GM12878 (cell line): Measurements from ENCODE around the gene FAM162A. TPM values are rescaled to one million over a fixed set of nuclear protein-coding genes. Genes with fewer than 3 reads are reported as not detected.

Source experiments
- BCLAF1 ChIP-seq: fragments of 450-650 bp; IDR thresholded peaks from 2 replicates; pipeline ENCODE4 v1.6.1; 2017; ENCODE audit warnings: antibody characterized with exemption, mild to moderate bottlenecking, moderate library complexity
- BMI1 ChIP-seq: fragments of 450-650 bp; IDR thresholded peaks from 2 replicates; pipeline ENCODE4 v1.6.1; 2016; ENCODE audit warnings: mild to moderate bottlenecking, moderate library complexity, borderline replicate concordance
- CHD1 ChIP-seq: IDR thresholded peaks from 2 replicates; pipeline ENCODE4 v1.6.1; 2012; ENCODE audit warnings: low read depth, low read length, improper control_type of control experiment
- CHD2 ChIP-seq: IDR thresholded peaks from 2 replicates; pipeline ENCODE4 v1.6.1; 2011; ENCODE audit warnings: low read depth, low read length, improper control_type of control experiment, borderline replicate concordance
- FOS ChIP-seq: IDR thresholded peaks from 3 replicates; pipeline ENCODE4 v1.6.1; 2011; ENCODE audit warnings: borderline replicate concordance; ENCODE audit not compliant: insufficient read length; ENCODE audit errors: extremely low read depth
- FOXK2 ChIP-seq: fragments of 450-650 bp; IDR thresholded peaks from 2 replicates; pipeline ENCODE4 v1.6.1; 2017; ENCODE audit warnings: mild to moderate bottlenecking, moderate library complexity
- HDGF ChIP-seq: fragments of 450-650 bp; IDR thresholded peaks from 2 replicates; pipeline ENCODE4 v1.6.1; 2016; ENCODE audit warnings: antibody characterized with exemption
- LARP7 ChIP-seq: fragments of 450-650 bp; IDR thresholded peaks from 2 replicates; pipeline ENCODE4 v1.6.1; 2017; ENCODE audit warnings: mild to moderate bottlenecking
- MXI1 ChIP-seq: fragments of 150-350 bp; IDR thresholded peaks from 2 replicates; pipeline ENCODE4 v1.6.1; 2011; ENCODE audit warnings: low read depth, mild to moderate bottlenecking, inconsistent platforms, low read length, improper control_type of control experiment
- NFIC ChIP-seq: IDR thresholded peaks from 2 replicates; pipeline ENCODE4 v1.6.1; 2012; ENCODE audit warnings: low read depth, mild to moderate bottlenecking, inconsistent platforms, low read length, moderate library complexity
- NR2F1 ChIP-seq: fragments of 450-650 bp; conservative IDR thresholded peaks from 2 replicates; pipeline ENCODE4 v1.6.1; 2017; ENCODE audit warnings: mild to moderate bottlenecking
- RELB ChIP-seq: fragments of 450-650 bp; IDR thresholded peaks from 2 replicates; pipeline ENCODE4 v1.6.1; 2017; ENCODE audit warnings: low read depth, mild to moderate bottlenecking, moderate library complexity
- SMARCA5 ChIP-seq: fragments of 450-650 bp; IDR thresholded peaks from 2 replicates; pipeline ENCODE4 v1.6.1; 2017; ENCODE audit warnings: mild to moderate bottlenecking
- SPI1 ChIP-seq: IDR thresholded peaks from 2 replicates; pipeline ENCODE4 v1.6.1; 2011; ENCODE audit warnings: low read depth, mild to moderate bottlenecking, low read length, moderate library complexity, borderline replicate concordance; ENCODE audit not compliant: insufficient read depth
- ZBED1 ChIP-seq: IDR thresholded peaks from 2 replicates; pipeline ENCODE4 v1.6.1; 2016; ENCODE audit warnings: borderline replicate concordance
- ZSCAN29 ChIP-seq: fragments of 450-650 bp; IDR thresholded peaks from 2 replicates; pipeline ENCODE4 v1.6.1; 2017; ENCODE audit warnings: mild to moderate bottlenecking, moderate library complexity
- polyA plus RNA-seq, 11 experiments: library from polyadenylated mRNA; depleted of rRNA in 4 of 11; unstranded in 6 of 11; stranded (reverse) in 5 of 11; fragments of >200 nt; fragmentation: Nextera tagmentation in 4 of 11; fragmentation: Illumina TruSeq in 1 of 11; extraction: Ambion mirVana in 4 of 11; extraction: Trizol in 1 of 11; gene quantifications; 1 replicate in 1 of 11; 2 replicates in 10 of 11; pipeline versions ENCODE4 v1.2.1 to v1.2.3, GENCODE V29; 2011 to 2016; ENCODE audit warnings: inconsistent platforms in 2 of 11, missing spikeins in 2 of 11, low read depth in 1 of 11
- total RNA-seq, 4 experiments: library from RNA; depleted of rRNA in 3 of 4; stranded (reverse); fragments of >200 nt in 3 of 4; fragmentation: Illumina TruSeq in 1 of 4; extraction: Trizol in 1 of 4; gene quantifications; 2 replicates each; pipeline versions ENCODE4 v1.2.1 to v1.2.3, GENCODE V29; 2013 to 2021
- TF ChIP-seq, protein P1 (sequence below): fragments of 450-650 bp; formaldehyde crosslinking; IDR thresholded peaks from 2 replicates; pipeline ENCODE4 v1.4.0; 2020; ENCODE audit warnings: mild to moderate bottlenecking, moderate library complexity
- TF ChIP-seq, protein P2 (sequence below): IDR thresholded peaks from 2 replicates; pipeline ENCODE4 v1.6.1; 2012; ENCODE audit warnings: mild to moderate bottlenecking, low read depth, low read length

Gene FAM162A
- total and polyA plus RNA-seq, 10 of the 15 experiments (the other 5 are each of a cell fraction or from before 2014, with no cell fraction given): 59.2 to 346 (median 149) TPM

DNA sequence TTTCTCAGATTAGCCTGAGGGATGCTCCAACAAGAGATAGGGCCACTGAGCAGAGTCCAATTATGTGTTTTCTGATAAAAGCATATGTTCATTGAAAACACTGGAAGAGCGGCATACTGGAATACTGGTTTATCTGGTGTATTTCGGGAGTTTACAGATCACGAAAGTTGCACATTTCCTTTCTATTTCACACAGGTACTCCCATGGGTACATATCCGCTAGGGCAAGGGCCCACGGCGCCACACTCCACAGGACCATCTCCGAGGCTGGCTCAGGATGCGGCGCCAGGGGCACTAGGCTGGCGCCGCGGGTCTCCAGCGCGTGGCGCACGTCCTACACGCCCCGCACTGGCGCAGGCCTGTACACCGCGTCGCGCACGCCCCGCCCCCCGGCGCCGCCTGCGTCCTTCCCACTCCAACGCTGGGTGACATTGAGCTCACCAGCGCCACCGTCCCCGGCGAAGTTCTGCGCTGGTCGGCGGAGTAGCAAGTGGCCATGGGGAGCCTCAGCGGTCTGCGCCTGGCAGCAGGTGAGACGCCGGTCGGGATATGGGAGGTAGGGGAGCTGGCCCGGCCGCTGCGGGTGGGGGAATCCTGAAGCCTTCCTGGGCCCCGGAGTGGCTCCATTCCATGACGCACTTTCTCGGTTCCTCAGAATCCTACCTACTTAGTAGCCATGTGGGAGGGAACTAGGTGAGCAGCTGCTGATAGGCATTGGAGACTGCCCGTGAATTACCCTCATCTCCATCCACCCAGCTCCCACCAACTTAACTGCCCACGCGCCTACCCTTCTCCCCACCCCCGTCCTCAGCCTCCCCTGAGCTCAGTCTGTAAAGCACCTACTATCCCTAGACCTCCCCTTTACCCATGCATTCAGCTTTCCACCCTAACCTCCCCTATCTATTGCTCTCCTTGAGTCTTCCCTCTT is at the start of gene FAM162A (continued):
- TF ChIP-seq, protein P1, sequence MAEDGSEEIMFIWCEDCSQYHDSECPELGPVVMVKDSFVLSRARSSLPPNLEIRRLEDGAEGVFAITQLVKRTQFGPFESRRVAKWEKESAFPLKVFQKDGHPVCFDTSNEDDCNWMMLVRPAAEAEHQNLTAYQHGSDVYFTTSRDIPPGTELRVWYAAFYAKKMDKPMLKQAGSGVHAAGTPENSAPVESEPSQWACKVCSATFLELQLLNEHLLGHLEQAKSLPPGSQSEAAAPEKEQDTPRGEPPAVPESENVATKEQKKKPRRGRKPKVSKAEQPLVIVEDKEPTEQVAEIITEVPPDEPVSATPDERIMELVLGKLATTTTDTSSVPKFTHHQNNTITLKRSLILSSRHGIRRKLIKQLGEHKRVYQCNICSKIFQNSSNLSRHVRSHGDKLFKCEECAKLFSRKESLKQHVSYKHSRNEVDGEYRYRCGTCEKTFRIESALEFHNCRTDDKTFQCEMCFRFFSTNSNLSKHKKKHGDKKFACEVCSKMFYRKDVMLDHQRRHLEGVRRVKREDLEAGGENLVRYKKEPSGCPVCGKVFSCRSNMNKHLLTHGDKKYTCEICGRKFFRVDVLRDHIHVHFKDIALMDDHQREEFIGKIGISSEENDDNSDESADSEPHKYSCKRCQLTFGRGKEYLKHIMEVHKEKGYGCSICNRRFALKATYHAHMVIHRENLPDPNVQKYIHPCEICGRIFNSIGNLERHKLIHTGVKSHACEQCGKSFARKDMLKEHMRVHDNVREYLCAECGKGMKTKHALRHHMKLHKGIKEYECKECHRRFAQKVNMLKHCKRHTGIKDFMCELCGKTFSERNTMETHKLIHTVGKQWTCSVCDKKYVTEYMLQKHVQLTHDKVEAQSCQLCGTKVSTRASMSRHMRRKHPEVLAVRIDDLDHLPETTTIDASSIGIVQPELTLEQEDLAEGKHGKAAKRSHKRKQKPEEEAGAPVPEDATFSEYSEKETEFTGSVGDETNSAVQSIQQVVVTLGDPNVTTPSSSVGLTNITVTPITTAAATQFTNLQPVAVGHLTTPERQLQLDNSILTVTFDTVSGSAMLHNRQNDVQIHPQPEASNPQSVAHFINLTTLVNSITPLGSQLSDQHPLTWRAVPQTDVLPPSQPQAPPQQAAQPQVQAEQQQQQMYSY (CRISPR knock-in tag): no peak
- TF ChIP-seq HDGF (peak; percentile 85; the same call in 1 of the 2 replicates), CHD2 (0 out of 2 replicates have a peak, but pooled peaks have one; percentile 14), FOXK2 (no peak), RELB (peak; percentile 87), MXI1 (peak; percentile 83), SPI1 (peak; percentile 60), BMI1 (no peak), SMARCA5 (peak; percentile 98), ZBED1 (no peak; the same call in 1 of the 2 replicates), NFIC (no peak), ZSCAN29 (no peak), CHD1 (0 out of 2 replicates have a peak, but pooled peaks have one; percentile 87), BCLAF1 (no peak), NR2F1 (peak; percentile 63), LARP7 (peak; percentile 89), FOS (no peak)
- TF ChIP-seq, protein P2, sequence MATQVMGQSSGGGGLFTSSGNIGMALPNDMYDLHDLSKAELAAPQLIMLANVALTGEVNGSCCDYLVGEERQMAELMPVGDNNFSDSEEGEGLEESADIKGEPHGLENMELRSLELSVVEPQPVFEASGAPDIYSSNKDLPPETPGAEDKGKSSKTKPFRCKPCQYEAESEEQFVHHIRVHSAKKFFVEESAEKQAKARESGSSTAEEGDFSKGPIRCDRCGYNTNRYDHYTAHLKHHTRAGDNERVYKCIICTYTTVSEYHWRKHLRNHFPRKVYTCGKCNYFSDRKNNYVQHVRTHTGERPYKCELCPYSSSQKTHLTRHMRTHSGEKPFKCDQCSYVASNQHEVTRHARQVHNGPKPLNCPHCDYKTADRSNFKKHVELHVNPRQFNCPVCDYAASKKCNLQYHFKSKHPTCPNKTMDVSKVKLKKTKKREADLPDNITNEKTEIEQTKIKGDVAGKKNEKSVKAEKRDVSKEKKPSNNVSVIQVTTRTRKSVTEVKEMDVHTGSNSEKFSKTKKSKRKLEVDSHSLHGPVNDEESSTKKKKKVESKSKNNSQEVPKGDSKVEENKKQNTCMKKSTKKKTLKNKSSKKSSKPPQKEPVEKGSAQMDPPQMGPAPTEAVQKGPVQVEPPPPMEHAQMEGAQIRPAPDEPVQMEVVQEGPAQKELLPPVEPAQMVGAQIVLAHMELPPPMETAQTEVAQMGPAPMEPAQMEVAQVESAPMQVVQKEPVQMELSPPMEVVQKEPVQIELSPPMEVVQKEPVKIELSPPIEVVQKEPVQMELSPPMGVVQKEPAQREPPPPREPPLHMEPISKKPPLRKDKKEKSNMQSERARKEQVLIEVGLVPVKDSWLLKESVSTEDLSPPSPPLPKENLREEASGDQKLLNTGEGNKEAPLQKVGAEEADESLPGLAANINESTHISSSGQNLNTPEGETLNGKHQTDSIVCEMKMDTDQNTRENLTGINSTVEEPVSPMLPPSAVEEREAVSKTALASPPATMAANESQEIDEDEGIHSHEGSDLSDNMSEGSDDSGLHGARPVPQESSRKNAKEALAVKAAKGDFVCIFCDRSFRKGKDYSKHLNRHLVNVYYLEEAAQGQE: no peak
